UCSD-AML1 (cell line): ENCODE data around the gene MYO7B.
"Not testable (repeated sequence)": the region's sequence is repeated elsewhere in the genome, so short reads cannot be mapped to it uniquely, and the experiment has no call there.

Source experiments
- DNase-seq: peaks from one replicate; lab custom pipeline; 2025; ENCODE audit not compliant: unreplicated experiment; lab: John Stamatoyannopoulos, UW

MYO7B gene

DNA sequence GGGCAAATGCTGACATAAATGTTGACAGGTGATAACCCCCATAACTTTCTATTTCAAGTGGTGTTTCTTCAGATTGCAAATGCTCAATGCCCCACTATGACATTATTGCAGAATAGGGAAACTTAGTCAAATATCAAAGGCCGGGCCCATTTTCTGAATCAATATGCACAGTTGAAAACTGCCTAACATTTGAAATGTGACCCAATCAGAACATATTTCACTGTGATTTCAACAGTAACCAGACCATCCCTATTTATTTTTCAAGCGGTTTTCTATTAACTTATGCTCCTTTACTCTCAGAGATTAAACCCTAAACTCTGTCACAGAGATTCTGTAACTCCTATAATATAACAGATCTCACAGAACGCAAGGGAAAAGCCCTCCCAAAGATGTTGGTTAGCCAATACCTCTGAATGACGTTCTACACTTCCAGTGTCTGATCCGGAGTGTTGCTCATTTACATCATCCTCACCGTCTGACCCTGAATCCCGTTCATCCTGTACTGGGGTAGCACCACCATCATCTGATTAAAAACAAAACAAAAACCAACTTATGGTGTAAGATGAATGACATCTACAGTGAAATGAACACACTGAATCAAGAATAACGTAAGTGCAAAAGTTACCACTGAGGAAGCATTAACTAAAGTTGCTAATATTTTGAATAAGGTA is 12.1 kb upstream of the MYO7B start:
- DNase-seq, result no peak

DNA sequence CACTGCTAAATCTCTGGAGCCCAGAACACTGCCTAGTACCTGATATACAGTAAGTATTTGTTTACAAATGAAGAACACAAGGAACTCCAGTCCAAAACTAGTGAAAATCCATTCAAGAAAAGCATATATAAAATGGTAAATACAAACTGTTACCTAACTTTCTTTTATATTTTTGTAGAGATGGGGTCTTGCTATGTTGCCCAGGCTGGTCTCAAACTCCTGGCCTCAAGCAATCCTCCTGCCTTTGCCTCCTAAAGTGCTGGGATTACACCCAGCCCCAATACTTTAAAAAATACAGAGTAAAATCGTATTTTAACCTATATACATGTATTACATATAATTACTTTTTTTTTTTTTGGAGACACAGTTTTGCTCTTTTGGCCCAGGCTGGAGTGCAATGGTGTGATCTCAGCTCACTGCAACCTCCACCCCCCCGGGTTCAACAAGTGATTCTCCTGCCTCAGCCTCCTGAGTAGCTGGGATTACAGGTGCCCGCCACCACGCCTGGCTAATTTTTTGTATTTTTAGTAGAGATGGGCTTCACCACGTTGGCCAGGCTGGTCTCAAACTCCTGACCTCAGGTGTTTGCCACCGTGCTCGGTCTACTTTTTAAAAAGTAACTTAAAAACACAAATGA is 11.2 kb upstream of the MYO7B start:
- not testable (repeated sequence) for DNase-seq

DNA sequence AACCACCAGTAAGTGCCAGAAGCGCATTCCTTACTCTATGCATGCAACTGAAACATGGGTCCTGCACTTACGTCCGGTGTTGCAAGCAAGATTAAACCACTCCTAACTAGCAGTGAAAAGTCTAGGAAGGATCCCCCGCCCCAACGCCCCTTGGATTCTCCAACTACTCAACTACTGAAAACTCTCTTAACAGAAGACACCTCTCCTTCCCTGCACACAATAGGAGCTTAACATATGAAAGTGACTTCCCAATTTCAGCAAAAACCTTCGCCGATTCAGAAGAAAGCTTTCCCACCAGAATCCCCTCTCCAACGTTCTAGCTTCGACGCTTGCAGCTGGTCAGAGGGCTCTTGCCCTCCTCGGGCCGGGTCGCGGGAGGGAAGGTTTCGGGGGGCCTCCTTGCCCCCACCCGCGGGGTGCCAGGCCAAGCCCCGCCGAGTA is 9.8 kb upstream of the MYO7B start:
- DNase-seq, result peak; percentile 44

DNA sequence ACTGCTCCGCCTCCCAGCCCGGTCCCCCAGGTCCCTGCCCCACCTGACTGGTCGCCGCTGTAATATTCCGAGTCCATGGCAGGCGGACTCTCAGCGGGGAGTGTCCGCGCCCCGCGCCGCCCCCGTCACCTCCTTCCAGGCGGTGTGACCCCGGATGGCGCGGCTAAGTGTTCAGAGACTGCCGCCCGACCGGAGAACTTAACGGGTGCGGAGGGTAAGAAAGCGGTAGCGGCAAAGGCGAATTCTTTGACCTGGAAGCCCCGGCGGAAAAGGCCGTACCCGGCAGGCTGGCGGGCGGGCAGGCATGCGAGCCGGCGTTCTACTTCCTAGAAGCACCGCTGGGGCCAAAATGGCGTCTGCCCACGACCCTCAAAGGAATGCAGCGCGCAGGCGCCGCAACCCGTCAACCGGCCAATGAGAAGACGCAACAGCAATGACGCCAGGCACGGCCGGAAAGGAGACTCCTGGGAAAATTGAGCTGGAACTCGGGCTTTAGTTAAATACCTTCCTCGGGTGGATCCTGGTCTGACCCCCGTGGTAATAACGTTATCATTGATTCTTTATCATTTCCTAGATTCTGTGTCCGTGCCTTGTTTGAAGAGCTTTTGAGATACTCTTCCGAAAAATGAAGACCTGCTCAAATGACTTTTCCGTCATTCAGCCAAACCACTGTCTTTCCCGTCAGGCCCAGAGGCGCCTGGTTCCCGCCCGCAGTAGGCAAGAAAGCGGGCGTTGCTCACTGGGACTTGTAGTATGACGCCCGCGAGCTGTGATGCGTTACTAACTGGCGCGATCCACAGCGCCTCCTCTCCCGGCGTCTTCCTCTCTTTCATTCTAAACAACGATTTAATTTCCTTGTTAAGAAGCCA is 9.1 kb upstream of the MYO7B start, which contains the start of gene IWS1:
TSS of gene IWS1 (minus strand) at position 358 of the 869 bp plus-strand sequence. CDS start at position 77, 281 bp downstream.
- peak; percentile 95 for DNase-seq

DNA sequence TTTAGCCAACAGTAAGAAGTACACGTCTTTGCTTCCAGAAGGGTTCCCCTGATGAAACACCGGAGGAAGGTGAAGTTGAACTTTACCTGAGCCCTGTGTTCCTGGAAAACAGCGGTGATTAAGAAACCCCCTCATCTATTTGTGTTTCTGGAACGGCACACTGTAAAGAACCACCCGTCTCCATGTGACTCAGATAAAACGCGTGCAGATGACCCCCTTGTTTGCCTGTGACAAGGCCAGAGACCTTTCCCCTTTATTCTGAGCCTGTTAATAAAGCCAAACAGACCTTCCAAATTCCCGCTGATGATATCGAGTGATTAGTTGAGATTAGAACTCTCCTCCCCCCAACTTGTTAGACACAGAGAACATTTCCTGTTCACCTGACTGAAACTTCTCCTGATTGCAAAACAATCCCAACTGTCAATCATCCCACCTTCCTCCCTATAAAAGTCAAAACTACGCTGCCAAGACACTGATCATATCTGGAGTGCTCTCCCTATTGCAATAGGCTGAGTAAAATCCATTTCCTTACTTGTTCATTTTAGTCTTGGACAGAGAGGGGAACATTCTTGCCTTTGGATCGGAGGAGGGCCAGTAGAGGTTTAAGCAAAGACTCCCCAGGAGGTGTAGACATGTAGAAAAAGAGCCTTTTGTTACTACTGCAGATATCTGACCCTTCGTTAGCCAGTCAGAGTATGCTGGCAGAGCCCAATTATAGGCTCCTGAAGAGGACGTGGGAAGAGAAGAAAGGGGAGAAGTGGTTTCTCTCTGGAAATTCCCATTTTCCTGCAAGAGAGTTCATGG is 8.3 kb upstream of the MYO7B start:
- no peak for DNase-seq

DNA sequence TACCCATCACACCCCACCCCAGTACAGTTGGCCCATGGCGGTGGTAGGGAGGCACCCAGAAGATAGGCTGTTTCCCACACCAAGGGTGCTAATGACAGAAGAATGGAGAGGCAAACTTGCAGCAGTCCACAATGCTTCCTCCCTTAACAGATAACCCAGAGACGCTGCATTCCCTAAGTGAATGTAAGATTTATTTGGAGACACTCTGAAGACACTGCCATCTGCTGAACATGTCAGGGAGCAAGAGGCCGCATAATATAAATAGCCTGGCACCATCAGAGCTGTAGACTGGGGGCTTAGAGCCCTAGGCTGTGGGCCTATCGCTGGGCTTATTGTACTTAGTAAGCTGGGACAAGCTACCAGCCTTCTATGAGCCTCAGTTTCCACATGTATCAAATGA is 7.0 kb upstream of the MYO7B start:
- DNase-seq, result no peak

DNA sequence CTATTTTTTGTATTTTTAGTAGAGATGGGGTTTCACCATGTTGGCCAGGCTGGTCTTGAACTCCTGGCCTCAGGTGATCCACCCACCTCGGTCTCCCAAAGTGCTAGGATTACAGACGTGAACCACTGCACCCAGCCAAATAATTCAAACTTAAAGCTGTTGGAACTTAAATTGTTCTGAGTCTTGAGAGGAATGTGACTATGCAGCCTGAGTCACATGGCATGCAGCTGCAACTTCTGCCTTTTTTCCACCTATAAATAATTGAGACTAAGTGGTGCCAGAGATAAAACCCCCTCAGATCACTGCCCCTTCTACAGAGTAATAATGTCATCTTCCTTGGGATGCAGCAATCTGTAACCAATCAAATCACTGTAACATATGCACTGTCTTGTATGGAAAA is 6.1 kb upstream of the MYO7B start:
- not testable (repeated sequence) for DNase-seq

DNA sequence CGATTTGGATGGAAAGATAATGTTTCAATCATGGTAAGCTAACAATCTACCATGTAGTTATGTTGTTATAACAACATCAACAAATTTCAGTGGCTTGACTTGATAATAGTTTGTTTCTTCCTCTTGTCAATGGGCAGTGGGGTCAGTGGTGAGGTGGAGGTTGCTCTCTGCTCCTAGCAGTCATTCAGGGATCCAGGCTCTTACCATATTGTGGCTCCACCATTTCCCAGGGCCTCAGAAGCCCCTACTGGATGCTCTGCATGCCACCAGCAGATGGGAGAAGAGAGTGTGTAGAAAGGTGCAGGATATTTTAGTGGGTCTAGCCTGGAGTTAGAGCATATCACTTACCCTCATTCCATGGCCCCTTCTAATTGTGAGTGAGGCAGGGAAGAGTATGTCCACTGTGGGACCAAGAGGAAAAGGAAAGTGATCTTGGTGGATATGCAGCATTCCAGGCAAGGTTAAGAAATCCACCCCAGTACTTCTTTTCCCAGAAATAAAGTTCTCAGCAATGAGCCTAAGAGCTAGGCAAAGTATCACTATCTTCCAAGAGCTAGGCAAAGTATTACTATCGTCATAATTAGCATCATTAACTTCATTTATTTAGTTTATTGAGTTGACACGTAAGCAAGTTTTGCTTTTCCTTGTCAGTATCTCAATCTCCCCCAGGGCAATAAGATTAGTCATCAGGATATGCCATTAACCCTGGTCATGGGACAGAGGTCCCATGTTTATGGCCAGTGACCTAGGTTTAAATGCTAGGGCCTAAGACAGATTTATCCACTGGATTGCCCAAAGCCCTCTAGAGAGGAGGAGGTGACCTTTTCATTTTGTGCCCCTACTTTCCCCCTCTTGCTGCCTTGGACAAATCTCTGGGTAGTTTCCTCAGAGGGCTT is 5.0 kb upstream of the MYO7B start:
- no peak for DNase-seq

DNA sequence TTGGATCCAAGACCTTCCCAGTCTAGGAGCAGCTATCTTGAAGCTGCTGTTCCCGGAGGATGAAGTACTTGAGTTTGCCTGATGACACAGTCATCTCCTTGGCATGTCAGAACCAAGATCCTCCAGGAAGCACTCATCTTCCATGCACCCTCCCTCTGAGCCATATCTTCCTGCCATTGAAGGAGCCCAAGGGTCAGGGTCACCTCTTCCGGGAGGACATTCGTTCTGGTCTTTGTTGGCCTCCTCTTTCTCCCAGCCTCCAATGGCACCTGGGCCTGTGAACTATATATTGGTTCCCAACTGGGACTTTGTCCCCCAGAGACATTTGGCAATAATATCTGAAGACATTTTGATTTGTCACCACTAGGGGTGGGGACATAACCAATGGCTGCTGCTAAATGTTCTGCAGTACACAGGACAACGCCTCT is 4.2 kb upstream of the MYO7B start:
- DNase-seq, result no peak

DNA sequence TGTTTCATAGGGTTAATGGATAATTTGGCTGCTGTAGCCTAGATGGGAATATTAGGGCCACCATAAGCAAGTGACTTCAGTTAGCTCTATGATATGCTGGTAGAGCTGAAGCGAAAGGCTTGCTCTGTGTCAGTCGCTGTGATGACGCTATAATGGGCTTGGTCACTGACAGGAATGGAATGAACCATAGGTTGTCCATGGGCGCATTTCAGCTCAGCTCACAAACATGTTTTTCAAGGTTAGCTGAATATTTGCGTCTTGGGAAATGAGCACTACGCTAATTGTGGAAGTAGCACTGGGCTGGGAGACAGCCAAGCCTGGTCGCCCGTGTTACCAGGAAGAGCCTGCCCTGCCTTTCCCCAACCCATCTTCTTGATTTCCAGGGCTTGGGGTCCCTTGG is 3.2 kb upstream of the MYO7B start:
- DNase-seq, result no peak

DNA sequence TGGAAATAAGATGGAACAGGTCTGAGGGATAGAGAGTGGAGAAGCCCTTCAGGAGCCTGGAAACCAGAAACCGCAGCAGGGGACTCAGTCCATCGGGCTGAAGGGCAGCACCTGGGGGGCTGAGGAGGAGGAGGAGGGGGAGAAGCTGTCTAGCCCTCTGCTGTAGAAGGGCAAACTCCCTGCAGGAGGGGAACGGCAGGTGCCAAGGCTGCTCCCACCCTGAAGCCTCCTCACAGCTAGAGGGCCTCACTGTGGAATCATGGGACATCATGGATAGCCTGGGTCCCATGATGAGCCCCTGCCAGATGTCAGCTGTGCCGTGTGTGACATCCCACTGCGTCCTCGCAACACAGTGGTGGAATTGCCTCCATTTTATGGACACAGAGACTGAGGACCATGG is 435 bp downstream of the MYO7B start:
- DNase-seq, result no peak

DNA sequence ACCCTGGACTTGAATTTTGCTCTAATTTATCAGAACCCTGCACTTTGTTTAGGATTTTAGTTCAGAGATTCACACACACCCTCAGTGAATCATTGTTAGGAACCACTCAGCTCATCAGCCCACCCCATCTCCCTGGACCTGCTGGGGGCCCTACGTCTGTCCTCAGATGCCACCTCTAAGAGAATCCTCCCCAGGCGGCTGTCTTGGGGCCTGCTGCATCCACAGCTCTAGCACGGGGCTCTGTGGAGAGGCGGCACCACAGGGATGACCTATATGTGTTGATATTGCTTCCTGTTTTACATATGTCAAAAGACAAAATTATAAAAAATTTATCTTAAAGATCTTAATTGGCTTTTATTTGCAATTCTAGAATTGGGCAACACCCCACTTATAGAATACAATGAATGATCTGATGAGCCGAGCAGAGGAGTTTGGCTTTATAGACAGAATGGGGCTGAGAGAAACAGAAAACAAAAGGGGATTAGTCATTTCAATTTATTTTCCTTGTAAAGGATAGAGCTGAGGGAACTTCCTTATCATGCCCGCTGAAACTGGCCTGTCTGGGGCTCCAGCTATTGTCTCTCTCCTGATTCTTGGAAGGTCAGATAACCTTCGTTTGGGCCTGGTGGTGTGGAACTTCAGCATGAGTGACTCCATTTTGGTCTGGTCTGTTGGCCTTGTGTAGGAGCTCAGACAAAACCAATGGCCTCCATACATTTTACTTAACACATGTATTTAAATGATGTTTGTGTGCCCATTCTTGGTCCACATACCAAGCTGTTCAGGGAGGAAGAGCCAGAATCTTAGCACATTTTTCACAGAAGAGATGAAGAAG is 1.4 kb downstream of the MYO7B start:
- no peak for DNase-seq

DNA sequence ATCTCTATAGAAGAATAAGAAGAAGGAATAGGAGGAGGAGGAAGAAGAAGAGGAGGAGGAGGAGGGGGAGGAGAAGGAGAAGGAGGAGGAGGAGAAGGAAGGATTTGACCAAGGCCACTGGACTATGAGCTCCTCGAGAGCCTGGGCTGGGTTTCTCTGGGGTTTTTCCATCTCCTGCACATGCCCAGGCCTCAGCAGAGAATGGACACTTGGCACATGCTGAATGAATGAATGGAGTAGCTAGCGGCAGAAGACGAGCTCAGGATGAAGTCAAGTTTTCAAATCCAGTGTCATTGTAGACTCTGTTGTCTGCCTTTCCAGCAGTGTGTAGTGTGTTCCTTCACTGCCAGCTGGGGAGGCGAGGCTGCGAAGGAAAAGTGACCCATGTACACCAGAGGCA is 2.2 kb downstream of the MYO7B start:
- no peak for DNase-seq

DNA sequence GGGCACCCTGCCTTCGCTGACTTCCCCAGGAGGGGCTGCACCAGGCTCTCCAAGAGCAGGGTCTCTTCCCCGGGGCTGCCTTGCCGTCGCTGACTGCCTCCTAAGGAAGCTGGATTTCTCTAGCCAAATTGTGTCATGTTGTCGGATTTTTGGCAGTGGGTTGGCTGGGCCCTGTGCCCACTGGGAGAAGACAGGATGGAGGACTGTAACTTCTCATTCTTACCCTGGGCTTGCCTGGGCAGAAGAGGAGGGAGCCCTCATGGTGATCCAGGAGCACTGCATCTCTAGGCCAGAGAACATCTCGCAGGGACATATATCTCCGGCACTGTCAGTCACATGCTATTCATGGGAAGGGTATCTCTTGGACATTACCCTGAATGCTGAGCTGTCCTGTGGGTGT is 6.3 kb downstream of the MYO7B start:
- no peak for DNase-seq

DNA sequence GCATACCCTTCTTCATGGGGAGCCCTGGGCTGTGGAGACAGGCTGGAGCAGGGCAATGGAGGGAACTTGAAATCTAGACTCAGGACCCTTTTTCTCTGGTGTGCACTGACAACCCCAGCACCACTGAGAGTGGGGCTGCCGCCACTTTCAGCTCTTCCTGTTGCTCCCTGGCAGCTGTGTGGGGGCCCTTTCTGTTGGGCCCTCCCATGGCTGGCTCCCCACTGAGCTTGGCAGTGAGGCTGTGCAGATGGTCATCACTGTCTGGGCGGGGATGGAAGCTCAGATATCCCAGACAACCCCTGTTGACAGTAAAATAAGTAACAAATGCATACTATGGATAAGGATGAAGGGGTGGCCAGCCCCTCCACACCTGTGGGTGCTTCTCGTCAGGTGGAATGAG is 6.7 kb downstream of the MYO7B start:
- DNase-seq, result no peak

DNA sequence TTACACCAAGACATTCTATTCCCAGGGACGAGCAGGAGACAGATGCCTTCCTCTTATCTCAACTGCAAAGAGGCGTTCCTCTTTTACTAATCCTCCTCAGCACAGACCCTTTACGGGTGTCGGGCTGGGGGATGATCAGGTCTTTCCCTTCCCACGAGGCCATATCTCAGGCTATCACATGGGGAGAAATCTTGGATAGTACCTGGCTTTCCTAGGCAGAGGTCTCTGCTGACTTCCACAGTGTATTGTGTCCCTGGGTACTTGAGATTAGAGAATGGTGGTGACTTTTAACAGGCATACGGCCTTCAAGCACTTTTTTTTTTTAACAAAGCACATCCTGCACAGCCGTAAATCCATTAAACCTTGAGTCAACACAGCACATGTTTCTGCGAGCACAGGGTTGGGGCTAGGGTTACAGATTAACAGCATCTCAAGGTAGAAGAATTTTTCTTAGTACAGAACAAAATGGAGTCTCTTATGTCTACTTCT is 7.6 kb downstream of the MYO7B start:
- DNase-seq, result not testable (repeated sequence)

DNA sequence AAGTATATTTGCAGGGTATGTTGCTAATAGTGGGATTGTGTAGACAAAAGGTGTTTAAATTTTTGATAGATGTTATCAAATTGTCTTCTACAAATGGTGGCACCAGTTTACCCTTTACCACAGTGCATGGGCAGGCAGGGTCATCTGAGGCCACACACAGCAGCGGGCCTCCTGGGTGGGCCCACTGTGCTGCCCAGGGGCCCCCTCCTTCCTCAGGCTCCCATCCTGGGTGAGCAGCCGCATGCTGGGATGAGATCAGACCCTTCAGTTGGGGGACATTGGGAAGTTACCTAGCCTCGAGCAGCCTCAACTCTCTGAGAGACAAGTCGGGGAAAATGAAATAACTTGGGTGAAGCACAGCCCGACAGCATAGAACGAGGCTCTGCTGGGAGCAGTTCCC is 9.7 kb downstream of the MYO7B start:
- DNase-seq, result no peak

DNA sequence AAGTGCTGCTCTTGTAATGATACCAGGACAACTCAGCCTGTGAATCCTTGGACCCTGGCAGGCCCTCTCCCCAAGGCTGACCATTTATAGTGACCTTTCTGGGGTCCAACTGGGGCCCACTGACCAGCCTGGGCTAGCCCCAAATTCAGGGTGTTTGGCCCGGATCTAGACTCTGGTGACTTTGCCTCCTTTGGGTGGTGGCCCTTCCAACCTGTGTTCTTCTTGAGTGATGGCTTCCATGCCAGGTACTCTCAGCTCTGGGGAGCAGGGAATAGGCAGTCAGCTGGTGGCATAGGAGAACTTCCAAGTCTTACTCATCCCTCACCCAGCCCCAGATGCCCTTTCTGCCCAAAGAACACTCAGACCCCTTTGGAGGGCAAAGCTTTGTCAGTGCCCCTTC is 10.3 kb downstream of the MYO7B start:
- DNase-seq, result no peak

DNA sequence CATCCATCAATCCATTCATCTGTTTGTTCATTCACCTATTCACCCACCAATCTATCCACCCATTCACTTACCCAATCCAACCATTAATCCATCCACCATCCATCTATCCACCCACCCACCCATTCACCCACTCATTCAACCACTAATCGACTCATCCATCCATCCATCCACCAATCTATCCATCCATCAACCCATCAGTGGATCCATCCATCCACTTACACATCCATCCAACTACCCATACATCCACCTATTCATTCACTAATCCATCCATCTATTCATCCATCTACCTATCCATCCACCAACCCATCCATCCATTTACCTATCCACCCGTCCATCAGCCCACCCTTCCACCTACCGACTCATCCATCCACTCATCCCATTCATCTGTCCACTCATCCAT is 11.3 kb downstream of the MYO7B start:
- no peak for DNase-seq
